GM21526 (cell line): ENCODE measurements around the gene TUBGCP2.

Experiments
- ATAC-seq: cut with Tn5 transposase; IDR thresholded peaks from one replicate; pipeline ENCODE4 v1.9.1; 2021; ENCODE audit warnings: moderate library complexity; ENCODE audit not compliant: unreplicated experiment, low FRiP score

Gene TUBGCP2

GRCh38 chr10:133280391-133281059, 28.1 kb downstream of the TUBGCP2 start:
- no peak for ATAC-seq

- no peak for ATAC-seq
Measured at GRCh38 chr10:133279326-133280226, 29.1 kb downstream of the TUBGCP2 start.

GRCh38 chr10:133278577-133279265, 30.0 kb downstream of the TUBGCP2 start:
- ATAC-seq = peak; percentile 28

- no peak for ATAC-seq
Measured at GRCh38 chr10:133277993-133278576, 30.6 kb downstream of the TUBGCP2 start.

- ATAC-seq = no peak
Measured at GRCh38 chr10:133277277-133277992, 31.2 kb downstream of the TUBGCP2 start.

- ATAC-seq = peak; percentile 55
Measured at GRCh38 chr10:133276435-133277201, 32.1 kb downstream of the TUBGCP2 start, which contains the start of gene ADAM8. ADAM8 (minus strand) TSS chr10:133276868; CDS start chr10:133276817, 51 bp downstream.

GRCh38 chr10:133276100-133276434, 32.6 kb downstream of the TUBGCP2 start:
- ATAC-seq = no peak

GRCh38 chr10:133275684-133276092, 33.0 kb downstream of the TUBGCP2 start:
- ATAC-seq = peak; percentile 39

GRCh38 chr10:133274751-133275683, 33.7 kb downstream of the TUBGCP2 start:
- ATAC-seq = peak; percentile 45

- ATAC-seq = no peak
Measured at GRCh38 chr10:133273534-133274143, 35.0 kb downstream of the TUBGCP2 start.

GRCh38 chr10:133272964-133273420, 35.7 kb downstream of the TUBGCP2 start:
- no peak for ATAC-seq

GRCh38 chr10:133272301-133272963, 36.2 kb downstream of the TUBGCP2 start:
- ATAC-seq = no peak

- ATAC-seq = no peak
Measured at GRCh38 chr10:133271521-133272300, 37.0 kb downstream of the TUBGCP2 start.

- ATAC-seq = no peak
Measured at GRCh38 chr10:133270773-133271297, 37.8 kb downstream of the TUBGCP2 start.

- no peak for ATAC-seq
Measured at GRCh38 chr10:133270204-133270603, 38.5 kb downstream of the TUBGCP2 start.

GRCh38 chr10:133269367-133269766, 39.3 kb downstream of the TUBGCP2 start:
- ATAC-seq = no peak
